GM21515 (cell line): Measurements from ENCODE around the gene VRK1.

ENCODE experiments used
- ATAC-seq: cut with Tn5 transposase; IDR thresholded peaks from one replicate; pipeline ENCODE4 v1.9.1; 2021; ENCODE audit not compliant: unreplicated experiment

The VRK1 gene

GRCh38 chr14:96790706-96791105 is 6.5 kb upstream of the VRK1 start:
- ATAC-seq: no peak

GRCh38 chr14:96792003-96792402 is 5.2 kb upstream of the VRK1 start:
- ATAC-seq: no peak

GRCh38 chr14:96792591-96792990 is 4.6 kb upstream of the VRK1 start:
- no peak for ATAC-seq

- no peak for ATAC-seq
Measured at GRCh38 chr14:96793547-96793946, 3.6 kb upstream of the VRK1 start.

GRCh38 chr14:96795109-96795828 is 1.9 kb upstream of the VRK1 start:
- no peak for ATAC-seq

GRCh38 chr14:96797582-96798349 is 584 bp downstream of the VRK1 start:
- ATAC-seq: peak; percentile 47

GRCh38 chr14:96798956-96799355 is 1.8 kb downstream of the VRK1 start:
- ATAC-seq: no peak

- ATAC-seq: no peak
Measured at GRCh38 chr14:96799489-96800054, 2.4 kb downstream of the VRK1 start.

GRCh38 chr14:96801931-96802330 is 4.7 kb downstream of the VRK1 start:
- no peak for ATAC-seq

GRCh38 chr14:96802963-96803362 is 5.8 kb downstream of the VRK1 start:
- no peak for ATAC-seq

GRCh38 chr14:96803958-96804357 is 6.8 kb downstream of the VRK1 start:
- ATAC-seq: no peak

GRCh38 chr14:96804895-96805294 is 7.7 kb downstream of the VRK1 start:
- no peak for ATAC-seq

GRCh38 chr14:96805956-96806355 is 8.8 kb downstream of the VRK1 start:
- no peak for ATAC-seq

GRCh38 chr14:96806836-96807235 is 9.7 kb downstream of the VRK1 start:
- no peak for ATAC-seq

- ATAC-seq: no peak
Measured at GRCh38 chr14:96808619-96809406, 11.6 kb downstream of the VRK1 start.

- no peak for ATAC-seq
Measured at GRCh38 chr14:96811265-96811664, 14.1 kb downstream of the VRK1 start.

GRCh38 chr14:96811985-96812667 is 14.9 kb downstream of the VRK1 start:
- peak; percentile 72 for ATAC-seq

GRCh38 chr14:96816281-96816680 is 19.1 kb downstream of the VRK1 start:
- no peak for ATAC-seq

GRCh38 chr14:96817750-96818666 is 20.8 kb downstream of the VRK1 start:
- ATAC-seq: no peak

- no peak for ATAC-seq
Measured at GRCh38 chr14:96821501-96821900, 24.3 kb downstream of the VRK1 start.
